Stimulated activated naive CD4-positive, alpha-beta T cell treated with Interleukin-2 at 50 U/mL for 16 hours (primary cell): ENCODE data around the gene BCL6B.

Experiments
- DNase-seq: peaks from one replicate; lab custom pipeline; 2025; lab: John Stamatoyannopoulos, UW

Gene BCL6B

DNA sequence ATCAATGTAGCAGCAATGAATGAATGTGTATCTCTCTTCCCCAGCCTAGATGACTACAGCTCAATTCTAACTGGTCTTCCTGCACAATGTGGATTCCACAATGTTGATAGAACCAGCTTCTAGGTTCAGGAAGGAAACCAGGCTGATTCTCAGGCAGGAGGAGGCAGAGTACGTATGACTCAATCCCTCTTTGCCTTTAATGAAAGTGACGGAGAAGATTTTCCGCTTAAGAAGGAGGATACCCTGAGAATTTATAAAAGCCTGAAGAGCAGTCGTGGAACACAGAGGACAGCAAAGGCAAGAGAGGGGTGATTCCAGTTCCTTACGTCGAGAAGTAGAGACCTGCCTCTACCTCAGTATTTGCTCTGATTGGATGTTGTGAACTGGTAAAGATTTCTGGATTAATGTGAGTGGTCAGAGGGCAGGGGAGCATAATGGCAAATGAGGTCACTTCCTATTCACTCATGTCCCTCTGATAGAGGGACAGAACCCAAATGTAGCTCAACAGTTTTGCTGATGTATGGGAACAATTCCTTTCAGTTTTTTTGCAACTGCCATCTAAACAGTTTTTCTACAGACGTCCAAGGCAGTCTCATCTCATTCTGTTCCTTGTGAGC is 36.1 kb downstream of the BCL6B start:
- no peak for DNase-seq

DNA sequence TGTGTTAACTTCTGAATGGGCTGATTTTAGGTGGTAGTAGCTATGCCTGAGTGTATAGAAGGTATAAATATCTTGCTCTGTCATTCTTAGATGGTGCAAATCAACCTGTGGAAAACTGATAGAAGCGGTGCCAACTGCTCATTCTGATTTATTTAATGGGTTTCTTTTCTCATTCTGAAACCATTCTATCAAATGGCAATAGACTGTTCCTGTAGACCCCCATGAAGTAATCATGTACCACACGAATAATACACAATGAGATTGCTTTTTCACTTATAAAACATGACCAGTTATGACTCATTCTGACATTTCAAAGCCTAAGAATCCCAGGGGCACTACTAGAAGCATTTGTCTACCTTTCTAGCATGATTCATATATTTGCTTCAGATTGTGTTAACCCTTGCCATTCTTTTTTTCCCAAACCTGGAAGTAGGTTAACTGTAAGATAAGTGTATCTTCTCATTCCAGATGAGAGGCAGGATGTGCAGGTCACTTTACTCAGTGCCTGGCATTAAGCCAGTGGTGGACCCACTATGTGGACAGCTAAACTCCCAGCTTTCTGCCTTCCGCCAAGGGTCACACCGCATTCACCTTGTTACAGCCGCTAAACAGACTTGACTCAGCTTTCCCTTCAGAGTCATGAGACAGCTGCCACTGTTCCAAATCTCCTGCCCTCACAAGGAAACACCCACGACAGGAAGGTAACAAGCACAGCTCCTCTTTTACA is 37.5 kb downstream of the BCL6B start:
- peak; percentile 33 for DNase-seq

DNA sequence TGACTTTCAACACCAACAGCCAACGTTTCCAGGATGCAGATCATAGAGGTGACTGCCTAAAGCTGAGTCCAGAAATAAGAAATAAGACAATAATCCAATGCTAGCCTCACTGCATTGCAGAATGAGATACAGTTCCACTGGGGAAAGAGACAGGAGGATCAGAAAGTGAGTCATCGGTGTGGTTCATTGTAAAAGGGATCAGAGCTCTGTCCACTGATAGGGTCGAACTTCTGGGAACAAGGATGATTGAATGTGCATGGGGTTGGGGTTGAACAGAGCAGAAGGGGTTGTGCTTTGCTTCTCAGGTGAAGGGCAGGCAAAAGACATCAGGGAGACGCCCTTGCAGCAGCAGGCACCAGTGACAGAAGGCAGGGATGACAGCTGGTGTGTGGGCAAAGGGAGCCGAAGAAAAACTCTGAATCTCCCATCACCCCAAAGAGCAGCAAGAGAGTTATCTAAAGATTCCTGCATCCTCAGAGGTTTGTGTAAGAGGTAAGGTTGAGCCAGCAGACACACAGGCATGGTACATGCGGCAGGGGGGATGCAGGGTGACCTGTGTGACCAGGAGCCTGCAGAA is 40.8 kb downstream of the BCL6B start:
- DNase-seq, result no peak

GRCh38 chr17:7064261-7064660 is 41.4 kb downstream of the BCL6B start:
- no peak for DNase-seq

- no peak for DNase-seq
Measured at GRCh38 chr17:7067198-7067597, 44.3 kb downstream of the BCL6B start.

GRCh38 chr17:7068268-7068667 is 45.4 kb downstream of the BCL6B start:
- no peak for DNase-seq

- DNase-seq, result no peak
Measured at GRCh38 chr17:7070712-7071111, 47.9 kb downstream of the BCL6B start.

GRCh38 chr17:7072406-7072805 is 49.6 kb downstream of the BCL6B start:
- no peak for DNase-seq

DNA sequence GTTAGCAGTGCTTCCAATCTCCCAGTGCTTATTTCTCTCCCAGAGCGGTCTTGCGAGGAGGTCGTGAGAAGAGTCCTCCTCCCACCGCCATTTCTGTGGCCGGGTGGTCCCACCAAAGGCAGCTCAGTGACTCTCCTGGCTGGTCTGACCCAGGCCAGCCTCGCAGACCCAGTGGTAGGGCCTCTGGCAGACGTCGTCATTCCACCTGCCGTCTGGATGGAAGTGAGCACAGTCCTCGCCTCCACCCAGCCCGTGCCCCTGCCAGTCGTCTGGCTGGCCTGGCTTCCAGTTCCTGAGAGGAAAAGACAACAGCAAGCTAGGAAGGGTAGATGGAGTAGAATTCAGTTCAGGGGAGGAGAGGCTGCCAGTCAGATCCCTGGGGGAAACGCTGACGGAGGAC is 52.1 kb downstream of the BCL6B start:
- DNase-seq, result no peak

DNA sequence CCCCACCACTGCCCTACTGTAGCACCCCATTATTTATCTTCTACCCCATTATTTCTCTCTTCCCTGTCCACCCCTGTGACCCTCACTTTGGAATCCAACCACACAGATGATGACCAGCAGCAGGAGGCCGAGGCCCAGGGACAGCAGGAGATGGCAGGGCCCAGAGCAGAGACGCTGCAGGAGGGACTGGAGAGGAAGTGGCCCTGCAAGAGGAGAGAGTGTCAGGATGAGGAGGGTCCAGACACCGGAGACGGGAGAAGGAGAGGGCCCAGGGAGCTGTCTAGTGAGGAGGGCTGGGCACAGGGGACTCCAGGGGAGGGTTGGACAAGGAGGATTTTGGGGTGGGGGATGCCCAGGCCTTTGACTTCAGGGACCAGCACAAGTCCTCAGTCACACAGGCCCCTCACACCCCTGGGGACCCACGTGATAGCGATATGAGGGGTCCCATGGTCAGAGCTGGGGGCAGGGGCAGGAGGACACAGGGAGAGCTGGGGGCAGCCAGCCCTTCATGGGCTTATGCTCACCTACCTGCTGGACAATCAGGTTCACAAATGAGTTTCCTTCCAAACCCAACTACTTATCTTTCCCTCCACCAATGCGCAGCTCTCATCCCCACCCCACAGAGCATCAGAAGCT is 55.2 kb downstream of the BCL6B start:
- no peak for DNase-seq

GRCh38 chr17:7078711-7079110 is 55.9 kb downstream of the BCL6B start:
- no peak for DNase-seq
